ENCODE data around the gene ZNF263.

GRCh38 chr16:3281222-3281820 lies 2.0 kb upstream of the ZNF263 start:
- TF ChIP-seq CTCF (IDR thresholded peaks at IDR 0.05) (no peak), POLR2AphosphoS5 (IDR thresholded peaks at IDR 0.05) (no peak)

All from gastroesophageal sphincter (tissue), 3 donors.